NCI-H1105 treated with DMSO at 0.1 percent for 48 hours (cell line): ENCODE data around the gene SUPT20HL1.
"Not testable (repeated sequence)": the region's sequence is repeated elsewhere in the genome, so short reads cannot be mapped to it uniquely, and the experiment has no call there.

Source experiments
- DNase-seq: peaks from one replicate; lab custom pipeline; 2025; lab: John Stamatoyannopoulos, UW

SUPT20HL1 gene

DNA sequence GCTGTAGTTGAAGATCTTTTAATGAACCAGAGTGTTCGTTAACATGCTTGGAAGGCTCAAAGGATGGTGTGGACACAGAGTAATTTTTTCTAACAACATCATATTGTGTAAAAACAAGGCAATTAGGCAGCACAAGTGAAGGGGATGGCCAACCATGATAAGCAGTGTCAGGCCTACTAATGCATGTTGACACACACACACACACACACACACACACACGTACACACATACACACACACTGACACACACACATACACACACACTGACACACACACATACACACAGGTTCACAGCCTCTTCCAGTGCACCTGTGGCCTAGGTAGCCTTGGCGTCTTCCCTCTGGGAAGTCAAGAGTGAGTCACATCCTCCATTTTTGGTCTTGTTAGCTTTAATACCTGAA, at the start of gene SUPT20HL1:
Gene SUPT20HL1, plus strand, starts transcription at position 368 of the 400 bp plus-strand sequence. CDS start 2,122 bp downstream, outside the sequence.
- DNase-seq = no peak

GRCh38 chrX:24310916-24311315, 49.5 kb upstream of the SUPT20HL1 start:
- DNase-seq = not testable (repeated sequence)

- DNase-seq = not testable (repeated sequence)
These were observed 48.8 kb upstream of the SUPT20HL1 start for GRCh38 chrX:24311507-24312248.

DNA sequence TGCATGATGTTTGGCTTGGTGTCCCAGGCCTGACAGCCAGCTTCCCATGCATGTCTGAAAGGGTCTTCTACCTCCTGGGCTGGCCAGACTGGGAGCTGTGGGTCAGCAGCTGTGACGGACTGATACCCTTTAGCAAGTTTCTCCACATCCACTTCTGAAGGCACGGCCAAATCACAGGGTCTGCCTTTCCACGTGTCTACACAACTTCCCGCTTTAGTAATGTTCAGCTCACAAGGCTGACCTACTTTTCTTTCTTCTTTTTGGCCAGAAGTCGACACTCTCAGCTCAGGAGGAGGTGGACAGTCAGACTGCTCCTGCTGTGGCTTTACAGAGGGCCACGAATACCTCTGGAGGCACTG, 48.2 kb upstream of the SUPT20HL1 start:
- DNase-seq = not testable (repeated sequence)

DNA sequence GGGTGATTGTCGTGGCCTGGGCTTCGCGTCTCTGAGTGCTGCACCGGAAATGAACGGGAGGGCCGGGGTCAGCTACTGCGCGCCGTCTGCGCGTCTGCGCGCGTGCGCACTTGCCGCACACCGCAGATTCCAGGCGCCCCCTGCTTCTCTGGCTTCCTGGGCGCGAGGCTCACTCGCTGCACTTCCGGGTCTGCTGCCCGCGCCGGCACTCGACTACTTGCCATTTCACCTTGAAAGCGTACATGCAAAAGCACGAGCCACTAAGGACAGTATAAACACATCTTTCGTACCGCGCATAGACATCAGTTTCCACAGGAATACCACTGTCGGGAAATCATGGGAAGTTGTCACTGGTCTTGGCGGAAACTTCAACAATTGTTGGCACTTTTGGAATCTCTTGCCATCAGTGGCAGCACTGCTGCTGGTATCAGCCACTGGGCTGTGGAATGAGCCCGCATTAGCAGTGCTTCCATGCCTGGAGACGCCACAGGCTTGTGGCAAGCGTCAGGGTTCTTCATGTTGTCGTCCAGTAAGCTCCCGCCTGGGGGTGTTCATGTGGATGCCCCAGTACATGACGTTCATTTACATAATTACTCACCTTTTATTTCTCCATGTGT, 46.3 kb upstream of the SUPT20HL1 start, which contains the start of gene SUPT20HL2:
Gene SUPT20HL2, minus strand, starts transcription at position 51 of the 617 bp plus-strand sequence. CDS start 754 bp downstream, outside the sequence.
- DNase-seq = no peak

DNA sequence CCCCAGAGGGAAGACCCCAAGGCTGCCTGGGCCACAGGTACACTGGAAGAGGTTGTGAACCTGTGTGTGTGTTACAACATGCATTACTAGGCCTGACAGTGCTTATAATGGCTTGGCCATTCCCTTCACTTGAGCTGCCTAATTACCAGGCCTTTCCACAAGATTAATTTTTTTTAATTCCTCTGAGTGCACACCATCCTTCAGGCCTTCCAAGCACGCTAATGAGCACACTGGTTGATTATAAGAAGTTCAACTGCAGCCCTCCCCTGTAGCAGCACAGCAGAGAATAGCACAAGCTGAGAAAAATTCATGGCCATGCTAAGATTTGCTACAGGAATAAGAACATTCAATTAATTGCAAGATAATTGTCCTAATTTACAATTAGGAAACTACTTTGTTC, 44.3 kb upstream of the SUPT20HL1 start:
- DNase-seq = no peak

DNA sequence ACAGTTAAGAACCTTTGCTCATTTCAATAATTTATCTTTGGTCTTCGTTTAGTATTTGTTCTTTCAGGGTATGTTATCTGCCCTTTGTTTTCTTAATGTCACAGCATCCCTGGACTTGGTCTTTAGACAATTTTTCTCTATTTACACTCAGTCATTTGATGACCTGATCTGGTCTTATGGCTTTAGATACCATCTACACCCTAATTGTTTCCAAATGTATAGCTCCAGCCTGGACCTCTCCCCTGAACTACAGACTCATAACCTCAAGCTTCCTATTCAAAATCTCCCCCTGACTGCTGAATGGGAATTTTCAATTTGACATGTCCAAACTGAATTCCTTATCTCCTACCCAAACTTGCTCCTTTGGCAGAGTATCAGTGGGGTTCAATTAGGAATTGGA, 42.9 kb upstream of the SUPT20HL1 start:
- no peak for DNase-seq

DNA sequence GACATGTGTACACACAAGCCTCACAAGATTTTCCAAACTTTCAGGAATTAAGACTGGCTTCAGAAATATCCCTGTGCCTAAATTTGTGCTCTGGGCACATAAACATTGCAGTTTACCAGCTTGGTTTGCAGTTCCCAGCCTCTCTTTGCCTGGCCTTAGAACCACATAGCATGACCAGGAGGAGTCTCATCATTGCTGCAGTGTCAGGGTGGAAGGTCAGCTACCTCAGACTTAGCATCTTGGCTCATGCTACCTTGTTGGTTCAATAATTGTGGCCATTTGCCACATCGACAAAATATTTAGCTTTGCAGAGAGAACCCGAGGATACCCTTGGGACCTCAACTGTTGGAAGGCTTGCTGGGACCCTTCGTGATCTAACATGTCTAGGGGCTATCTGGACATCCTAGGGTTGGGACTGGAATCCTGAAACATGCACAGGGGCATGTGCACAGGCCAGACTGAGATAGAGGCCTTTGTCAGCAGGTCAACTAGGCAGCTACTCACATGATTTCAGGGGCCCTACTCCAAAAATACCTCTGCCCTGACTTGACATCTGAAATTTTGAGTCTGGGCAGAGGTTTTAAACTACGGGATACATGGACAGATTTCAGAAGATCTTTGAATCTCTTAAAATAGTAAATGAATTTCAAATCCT, 38.6 kb upstream of the SUPT20HL1 start:
- no peak for DNase-seq

- no peak for DNase-seq
These were observed 35.2 kb upstream of the SUPT20HL1 start for GRCh38 chrX:24325231-24325630.

DNA sequence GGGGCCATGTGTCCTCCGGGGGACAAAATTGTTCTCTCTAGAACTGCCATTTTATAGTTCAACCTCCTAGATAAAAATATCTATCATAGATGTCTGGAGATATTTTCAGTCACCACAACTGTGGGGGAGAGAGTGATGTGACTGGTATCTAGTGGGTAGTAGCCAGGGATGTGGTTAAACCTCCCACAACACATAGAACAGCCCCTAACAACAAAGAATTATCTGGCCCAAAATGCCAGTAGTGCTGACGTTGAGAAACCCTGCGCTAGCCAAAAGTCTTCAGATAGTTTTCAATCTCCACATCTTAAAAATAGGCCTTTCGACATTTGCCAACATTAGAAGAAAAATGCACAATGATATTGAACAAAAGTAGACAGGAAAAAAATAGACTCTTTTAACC, 27.6 kb upstream of the SUPT20HL1 start:
- DNase-seq = no peak

- no peak for DNase-seq
These were observed 27.1 kb upstream of the SUPT20HL1 start for GRCh38 chrX:24333371-24333770.

- no peak for DNase-seq
These were observed 26.0 kb upstream of the SUPT20HL1 start for GRCh38 chrX:24334461-24334860.

- DNase-seq = no peak
These were observed 24.6 kb upstream of the SUPT20HL1 start for GRCh38 chrX:24335871-24336270.

DNA sequence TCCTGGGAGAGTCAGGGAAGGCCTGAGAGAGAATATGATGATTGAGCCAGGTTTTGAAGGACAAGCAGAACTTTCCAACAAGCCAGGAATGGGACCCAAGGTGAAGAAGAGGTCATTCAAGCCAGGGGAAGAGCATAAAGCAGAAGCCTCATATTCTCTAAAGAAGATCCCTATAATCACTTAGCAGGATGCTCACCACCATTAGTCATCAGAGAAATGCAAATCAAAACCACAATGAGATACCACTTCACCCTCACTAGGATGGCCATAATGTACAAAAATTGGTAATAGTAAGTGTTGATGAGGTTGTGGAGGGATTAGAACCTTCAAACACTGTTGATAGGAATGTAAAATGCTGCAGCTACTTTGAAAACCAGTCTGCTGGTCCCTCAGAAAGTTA, 20.5 kb upstream of the SUPT20HL1 start:
- no peak for DNase-seq

DNA sequence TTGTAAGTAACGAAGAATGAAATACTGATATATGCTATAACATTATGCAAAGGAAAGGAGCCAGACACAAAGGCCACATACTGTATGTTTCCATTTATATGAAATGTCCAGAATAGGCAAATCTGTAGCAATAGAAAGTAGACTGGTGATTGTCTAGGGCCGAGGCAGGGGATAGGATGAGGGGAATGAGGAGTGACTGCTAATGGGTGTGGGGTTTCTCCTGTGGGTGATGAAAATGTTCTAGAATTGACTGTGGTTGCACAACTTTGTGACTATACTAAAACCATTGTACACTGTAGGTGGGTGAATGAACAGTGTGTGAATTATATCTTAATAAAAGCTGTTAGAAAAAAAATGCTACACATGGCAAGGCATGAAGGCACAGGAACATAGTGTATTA, 19.9 kb upstream of the SUPT20HL1 start:
- DNase-seq = no peak

GRCh38 chrX:24341795-24342194, 18.6 kb upstream of the SUPT20HL1 start:
- DNase-seq = no peak

GRCh38 chrX:24343719-24344118, 16.7 kb upstream of the SUPT20HL1 start:
- no peak for DNase-seq

DNA sequence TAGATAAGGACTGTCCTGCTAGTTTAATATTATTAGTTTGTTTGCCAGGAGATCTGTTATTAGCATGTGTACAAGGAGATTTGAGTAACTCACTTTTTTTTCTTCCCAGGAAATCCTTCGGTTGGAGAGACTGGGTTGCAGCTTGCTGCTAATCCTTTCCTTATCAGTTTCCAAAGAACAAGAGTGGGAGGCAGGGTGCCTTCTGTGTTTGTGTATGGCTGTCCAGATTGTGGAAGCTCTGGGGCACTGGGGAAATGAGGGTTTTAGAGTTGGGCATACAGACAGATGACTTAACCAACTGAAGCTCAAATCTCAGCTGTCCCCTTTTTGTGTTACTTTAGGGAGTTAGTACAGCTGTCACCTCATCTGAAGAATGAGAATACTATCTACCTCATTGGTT, 12.6 kb upstream of the SUPT20HL1 start:
- no peak for DNase-seq

GRCh38 chrX:24350217-24350616, 10.2 kb upstream of the SUPT20HL1 start:
- DNase-seq = no peak

DNA sequence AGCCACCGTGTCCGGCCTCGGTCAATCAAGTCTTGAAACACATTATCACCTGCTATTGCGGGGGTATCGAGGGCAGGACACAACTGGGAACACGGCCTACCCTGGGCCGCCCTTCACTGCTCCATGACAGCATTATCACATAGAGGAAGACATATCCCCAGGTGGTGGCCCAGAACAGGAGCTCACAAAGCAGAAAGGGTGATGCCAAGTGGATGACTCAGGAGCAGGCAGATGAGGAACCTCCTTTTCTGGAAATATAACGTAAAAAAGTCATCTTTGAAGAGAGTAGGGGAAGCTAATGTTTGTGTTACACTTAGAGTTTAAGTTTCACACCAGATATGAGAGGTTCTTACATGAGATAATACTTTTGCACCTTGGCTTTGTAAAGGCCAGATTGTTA, 5.3 kb upstream of the SUPT20HL1 start:
- no peak for DNase-seq

GRCh38 chrX:24357106-24357505, 3.3 kb upstream of the SUPT20HL1 start:
- DNase-seq = no peak

- not testable (repeated sequence) for DNase-seq
These were observed 1.8 kb downstream of the SUPT20HL1 start for GRCh38 chrX:24362089-24362745.
